ENCODE results near the gene SLC25A38.
"Not testable (repeated sequence)": the region's sequence is repeated elsewhere in the genome, so short reads cannot be mapped to it uniquely, and the experiment has no call there.

The SLC25A38 gene

DNA sequence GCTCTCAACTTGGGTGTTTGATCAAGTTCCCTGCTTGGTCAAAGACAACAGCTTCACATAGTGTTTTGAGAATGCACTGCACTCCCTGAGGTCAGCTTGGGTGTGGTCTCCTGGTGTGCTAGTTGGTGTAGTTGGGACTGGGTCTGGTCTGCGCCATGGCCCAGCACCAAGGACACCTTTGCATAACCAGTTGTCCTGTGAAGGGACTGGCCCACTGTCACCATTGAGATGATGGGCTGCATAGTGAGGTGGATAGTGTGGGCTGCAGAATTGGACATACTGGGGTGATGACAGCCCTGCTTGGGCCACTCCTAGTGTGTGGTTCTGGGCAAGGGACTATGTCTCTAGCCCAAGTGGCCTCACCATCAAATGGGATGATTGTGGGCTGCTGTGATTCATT is 32.8 kb downstream of the SLC25A38 start:
- no peak for DNase-seq
- no peaks in the 10 kb centered on the region for H3K27me3 ChIP-seq (replicated peaks)
- H3K36me3 ChIP-seq (replicated peaks): peaks cover 39% of the 10 kb centered on the region
- no peak overlapping the region for H3K4me3 ChIP-seq (ENCODE audit: low read depth, low read length)
- in situ Hi-C loops (cut with HindIII; ENCODE audit: low pct_ligation_motif_present, low sequenced_read_pairs): no loop called here
- TF ChIP-seq CTCF (IDR thresholded peaks at IDR 0.05; ENCODE audit: low read depth, low read length, missing control alignments): no peak
- H3K27ac ChIP-seq: no peak overlapping the region

DNA sequence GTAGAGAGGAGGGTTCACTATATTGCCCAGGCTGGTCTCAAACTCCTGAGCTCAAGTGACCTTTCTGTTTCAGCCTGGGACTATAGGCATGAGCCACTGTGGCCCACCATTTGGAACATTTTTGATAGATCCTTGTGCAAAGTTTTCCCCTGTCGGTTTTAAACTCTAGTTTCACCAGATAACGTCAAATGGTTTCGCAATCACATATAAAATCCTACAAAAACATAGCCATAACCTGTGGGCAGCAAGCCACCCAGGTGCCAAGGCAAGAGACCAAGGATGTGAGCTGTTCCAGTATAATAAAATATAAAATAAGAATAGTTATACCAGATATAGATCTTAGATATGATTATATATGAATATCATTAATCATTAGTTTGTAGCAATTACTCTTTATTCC is 33.8 kb downstream of the SLC25A38 start:
- in situ Hi-C loops (cut with HindIII; ENCODE audit: low pct_ligation_motif_present, low sequenced_read_pairs); H3K4me3 ChIP-seq (ENCODE audit: low read depth, low read length); H3K27ac ChIP-seq; H3K27me3 ChIP-seq (replicated peaks); DNase-seq: not testable (repeated sequence)
- peaks cover 29% of the 10 kb centered on the region for H3K36me3 ChIP-seq (replicated peaks)

DNA sequence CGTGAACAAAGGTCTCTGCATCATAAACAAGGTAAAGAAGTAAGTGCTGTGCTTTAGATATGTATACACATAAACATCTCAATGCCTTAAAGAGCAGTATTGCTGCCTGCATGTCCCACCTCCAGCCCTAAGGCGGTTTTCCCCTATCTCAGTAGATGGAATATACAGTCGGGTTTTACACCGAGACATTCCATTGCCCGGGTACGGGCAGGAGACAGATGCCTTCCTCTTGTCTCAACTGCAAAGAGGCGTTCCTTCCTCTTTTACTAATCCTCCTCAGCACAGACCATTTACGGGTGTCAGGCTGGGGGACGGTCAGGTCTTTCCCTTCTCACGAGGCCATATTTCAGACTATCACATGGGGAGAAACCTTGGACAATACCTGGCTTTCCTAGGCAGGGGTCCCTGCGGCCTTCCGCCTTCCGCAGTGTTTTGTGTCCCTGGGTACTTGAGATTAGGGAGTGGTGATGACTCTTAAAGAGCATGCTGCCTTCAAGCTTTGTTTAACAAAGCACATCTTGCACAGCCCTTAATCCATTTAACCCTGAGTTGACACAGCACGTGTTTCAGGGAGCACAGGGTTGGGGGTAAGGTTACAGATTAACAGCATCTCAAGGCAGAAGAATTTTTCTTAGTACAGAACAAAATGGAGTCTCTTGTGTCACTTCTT is 35.5 kb downstream of the SLC25A38 start:
- in situ Hi-C loops (cut with HindIII; ENCODE audit: low pct_ligation_motif_present, low sequenced_read_pairs); DNase-seq; H3K27me3 ChIP-seq (replicated peaks); H3K4me3 ChIP-seq (ENCODE audit: low read depth, low read length); H3K27ac ChIP-seq: not testable (repeated sequence)
- H3K36me3 ChIP-seq (replicated peaks): peaks cover 12% of the 10 kb centered on the region

DNA sequence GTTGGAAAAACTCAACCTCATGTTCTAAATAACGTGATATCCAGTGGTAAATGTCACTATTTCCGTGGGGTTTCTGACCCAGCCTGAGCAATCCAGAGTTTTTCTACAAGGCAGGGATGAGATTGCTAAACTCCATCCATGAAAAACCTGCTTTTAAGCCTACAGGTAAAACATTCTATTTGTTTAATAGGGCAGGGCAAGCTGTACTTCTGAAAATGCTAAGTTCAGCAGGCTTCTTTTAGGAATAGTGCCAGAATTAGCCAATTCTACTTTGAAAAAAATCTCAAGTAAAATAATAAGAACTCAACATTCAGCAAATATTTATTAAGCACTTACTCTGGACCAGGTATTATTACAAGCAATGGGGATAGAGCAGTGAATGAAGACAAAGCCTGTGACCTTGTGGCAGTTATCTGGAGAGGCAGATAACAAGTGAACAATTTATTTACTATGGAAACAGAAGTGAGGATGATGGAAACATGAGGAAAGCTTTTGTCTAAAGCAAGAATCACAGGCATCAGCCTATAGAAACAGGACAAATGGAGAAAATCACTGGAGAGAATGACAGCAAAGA is 36.7 kb downstream of the SLC25A38 start:
- no peak for DNase-seq
- in situ Hi-C loops (cut with HindIII; ENCODE audit: low pct_ligation_motif_present, low sequenced_read_pairs): no loop called here
- no peak for TF ChIP-seq CTCF (IDR thresholded peaks at IDR 0.05; ENCODE audit: low read depth, low read length, missing control alignments)

GRCh38 chr3:39420543-39420942 is 37.4 kb downstream of the SLC25A38 start:
- in situ Hi-C loops (cut with HindIII; ENCODE audit: low pct_ligation_motif_present, low sequenced_read_pairs): no loop called here
- TF ChIP-seq CTCF (IDR thresholded peaks at IDR 0.05; ENCODE audit: low read depth, low read length, missing control alignments): no peak
- no peak for DNase-seq

More for the DNA sequence above, 36.7 kb downstream of the SLC25A38 start:
- no peaks in the 10 kb centered on the region for H3K27me3 ChIP-seq (replicated peaks)
- no peak overlapping the region for H3K4me3 ChIP-seq (ENCODE audit: low read depth, low read length)
- no peak overlapping the region for H3K27ac ChIP-seq
- H3K36me3 ChIP-seq (replicated peaks): peaks cover under 1% of the 10 kb centered on the region

DNA sequence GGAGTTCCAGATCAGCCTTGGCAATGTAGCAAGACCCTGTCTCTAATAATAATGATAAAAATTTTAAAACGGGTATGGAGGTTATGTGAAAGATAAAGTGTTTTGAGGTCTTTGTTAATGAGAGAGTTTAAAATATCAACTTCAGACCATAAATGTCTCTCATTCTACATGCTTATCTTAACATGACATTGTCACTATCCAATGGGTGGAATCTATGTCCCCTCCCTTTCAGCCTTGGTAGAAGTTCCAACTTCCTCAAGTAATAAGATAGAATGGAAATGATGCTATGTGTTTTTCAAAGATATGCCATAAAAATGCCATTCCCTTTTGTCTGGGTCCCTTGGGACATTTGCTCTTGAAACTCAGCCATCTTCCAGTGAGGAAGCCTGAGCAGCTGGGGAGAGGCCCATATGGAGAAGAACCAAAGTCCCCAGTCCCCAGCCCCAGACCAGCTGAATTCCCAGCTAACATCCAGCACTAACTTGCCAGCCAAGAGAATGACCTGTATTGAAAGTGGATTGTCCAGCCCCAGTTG is 40.3 kb downstream of the SLC25A38 start:
- no peak overlapping the region for H3K27ac ChIP-seq
- DNase-seq: no peak
- TF ChIP-seq CTCF (IDR thresholded peaks at IDR 0.05; ENCODE audit: low read depth, low read length, missing control alignments): no peak
- no peaks in the 10 kb centered on the region for H3K36me3 ChIP-seq (replicated peaks)
- no peaks in the 10 kb centered on the region for H3K27me3 ChIP-seq (replicated peaks)
- H3K4me3 ChIP-seq (ENCODE audit: low read depth, low read length): no peak overlapping the region
- in situ Hi-C loops (cut with HindIII; ENCODE audit: low pct_ligation_motif_present, low sequenced_read_pairs): no loop called here

More at GRCh38 chr3:39420543-39420942, 37.4 kb downstream of the SLC25A38 start:
- Histone ChIP-seq H3K4me3 (ENCODE audit: low read depth, low read length) (no peak overlapping the region), H3K27me3 (replicated peaks) (no peaks in the 10 kb centered on the region), H3K36me3 (replicated peaks) (no peaks in the 10 kb centered on the region), H3K27ac (no peak overlapping the region)

Data from brain microvascular endothelial cell (primary cell).